ENCODE results near the gene H1-8. TPM values are rescaled to one million over a fixed set of nuclear protein-coding genes. Genes with fewer than 3 reads are reported as not detected.

The H1-8 gene
- total RNA-seq, 2 donors from 2014 or later: not detected

DNA sequence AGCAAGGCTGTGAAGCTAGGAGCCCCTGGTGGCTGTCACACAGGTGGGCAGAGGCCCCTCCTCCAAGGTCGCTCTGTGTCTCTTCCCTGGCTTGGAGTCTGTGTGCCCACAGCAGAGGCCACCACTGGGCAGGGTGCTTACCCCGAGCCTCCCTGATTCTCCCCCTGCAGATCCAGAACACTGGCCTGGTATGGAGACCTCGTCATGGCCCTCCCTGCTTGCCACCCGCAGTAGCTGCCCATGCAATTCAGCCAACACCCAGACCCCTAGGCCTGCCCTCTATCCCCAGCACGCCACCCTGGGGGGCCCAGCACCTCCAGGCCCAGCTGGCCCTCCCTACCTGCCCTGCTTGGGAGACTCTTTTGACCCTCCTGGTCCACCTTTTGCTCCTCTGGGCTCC is 20.0 kb upstream of the H1-8 start:
- Mint-ChIP-seq H3K36me3 (ENCODE audit: low read depth) (peaks cover 3% of the 10 kb centered on the region), H3K27ac (no peak overlapping the region), H3K27me3 (ENCODE audit: insufficient read depth) (no peaks in the 10 kb centered on the region), H3K9me3 (no peaks in the 10 kb centered on the region), H3K4me1 (peaks cover 15% of the 10 kb centered on the region), H3K4me3 (no peak overlapping the region)
- 84 to 90% methylated on average over 4 to 5 of the region's 5 CpGs for WGBS, 2 experiments (ENCODE audit: insufficient coverage in 1 of 2, insufficient read length in 1 of 2)
- H3K9ac ChIP-seq (ENCODE audit: extremely low read depth, low read length, poor library complexity, severe bottlenecking): no peak overlapping the region
- DNase-seq: no peak
- H3K36me3 ChIP-seq (ENCODE audit: control insufficient read depth, insufficient read depth, low read length): no peaks in the 10 kb centered on the region
- H3K27me3 ChIP-seq (ENCODE audit: control insufficient read depth, insufficient read depth, low read length, poor library complexity, severe bottlenecking): no peaks in the 10 kb centered on the region
- TF ChIP-seq, protein P1, sequence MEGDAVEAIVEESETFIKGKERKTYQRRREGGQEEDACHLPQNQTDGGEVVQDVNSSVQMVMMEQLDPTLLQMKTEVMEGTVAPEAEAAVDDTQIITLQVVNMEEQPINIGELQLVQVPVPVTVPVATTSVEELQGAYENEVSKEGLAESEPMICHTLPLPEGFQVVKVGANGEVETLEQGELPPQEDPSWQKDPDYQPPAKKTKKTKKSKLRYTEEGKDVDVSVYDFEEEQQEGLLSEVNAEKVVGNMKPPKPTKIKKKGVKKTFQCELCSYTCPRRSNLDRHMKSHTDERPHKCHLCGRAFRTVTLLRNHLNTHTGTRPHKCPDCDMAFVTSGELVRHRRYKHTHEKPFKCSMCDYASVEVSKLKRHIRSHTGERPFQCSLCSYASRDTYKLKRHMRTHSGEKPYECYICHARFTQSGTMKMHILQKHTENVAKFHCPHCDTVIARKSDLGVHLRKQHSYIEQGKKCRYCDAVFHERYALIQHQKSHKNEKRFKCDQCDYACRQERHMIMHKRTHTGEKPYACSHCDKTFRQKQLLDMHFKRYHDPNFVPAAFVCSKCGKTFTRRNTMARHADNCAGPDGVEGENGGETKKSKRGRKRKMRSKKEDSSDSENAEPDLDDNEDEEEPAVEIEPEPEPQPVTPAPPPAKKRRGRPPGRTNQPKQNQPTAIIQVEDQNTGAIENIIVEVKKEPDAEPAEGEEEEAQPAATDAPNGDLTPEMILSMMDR (conservative IDR thresholded peaks at IDR 0.05): no peak
- no peak overlapping the region for H3K4me3 ChIP-seq (ENCODE audit: low read length)
- H3K9me3 ChIP-seq (ENCODE audit: control insufficient read depth, low read length): no peaks in the 10 kb centered on the region
- H3K27ac ChIP-seq (ENCODE audit: low read depth, low read length): no peak overlapping the region
- H3K4me1 ChIP-seq (ENCODE audit: control insufficient read depth, insufficient read depth, low read length): no peaks in the 10 kb centered on the region

DNA sequence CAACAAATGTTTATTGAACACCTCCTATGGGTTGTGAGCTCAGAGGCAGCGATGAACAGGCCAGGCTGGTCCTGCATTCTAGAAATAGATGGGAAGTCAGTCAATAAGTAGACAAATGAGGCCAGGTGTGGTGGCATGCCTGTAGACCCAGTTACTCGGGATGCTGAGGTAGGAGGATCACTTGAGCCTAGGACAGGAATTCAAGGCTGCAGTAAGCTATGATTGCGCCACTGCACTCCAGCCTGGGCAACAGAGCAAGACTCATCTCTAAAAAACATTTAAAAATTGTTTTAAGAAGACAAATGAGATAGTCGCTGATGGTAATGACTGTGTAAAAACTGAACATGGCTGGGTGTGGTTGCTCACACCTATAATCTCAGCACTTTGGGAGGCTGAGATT is 18.9 kb upstream of the H1-8 start:
- no peaks in the 10 kb centered on the region for H3K4me1 ChIP-seq (ENCODE audit: control insufficient read depth, insufficient read depth, low read length)
- Mint-ChIP-seq H3K4me1 (peaks cover 15% of the 10 kb centered on the region), H3K27ac (no peak overlapping the region), H3K4me3 (no peak overlapping the region), H3K9me3 (no peaks in the 10 kb centered on the region), H3K27me3 (ENCODE audit: insufficient read depth) (no peaks in the 10 kb centered on the region), H3K36me3 (ENCODE audit: low read depth) (no peaks in the 10 kb centered on the region)
- no peaks in the 10 kb centered on the region for H3K27me3 ChIP-seq (ENCODE audit: control insufficient read depth, insufficient read depth, low read length, poor library complexity, severe bottlenecking)
- no peak overlapping the region for H3K27ac ChIP-seq (ENCODE audit: low read depth, low read length)
- H3K9me3 ChIP-seq (ENCODE audit: control insufficient read depth, low read length): no peaks in the 10 kb centered on the region
- no peaks in the 10 kb centered on the region for H3K36me3 ChIP-seq (ENCODE audit: control insufficient read depth, insufficient read depth, low read length)
- TF ChIP-seq, protein P1 (conservative IDR thresholded peaks at IDR 0.05): no peak
- DNase-seq: no peak
- WGBS, 2 experiments (ENCODE audit: insufficient coverage in 1 of 2, insufficient read length in 1 of 2): 84 to 97% methylated on average over 4 of the region's 4 CpGs
- H3K4me3 ChIP-seq (ENCODE audit: low read length): no peak overlapping the region
- no peak overlapping the region for H3K9ac ChIP-seq (ENCODE audit: extremely low read depth, low read length, poor library complexity, severe bottlenecking)

DNA sequence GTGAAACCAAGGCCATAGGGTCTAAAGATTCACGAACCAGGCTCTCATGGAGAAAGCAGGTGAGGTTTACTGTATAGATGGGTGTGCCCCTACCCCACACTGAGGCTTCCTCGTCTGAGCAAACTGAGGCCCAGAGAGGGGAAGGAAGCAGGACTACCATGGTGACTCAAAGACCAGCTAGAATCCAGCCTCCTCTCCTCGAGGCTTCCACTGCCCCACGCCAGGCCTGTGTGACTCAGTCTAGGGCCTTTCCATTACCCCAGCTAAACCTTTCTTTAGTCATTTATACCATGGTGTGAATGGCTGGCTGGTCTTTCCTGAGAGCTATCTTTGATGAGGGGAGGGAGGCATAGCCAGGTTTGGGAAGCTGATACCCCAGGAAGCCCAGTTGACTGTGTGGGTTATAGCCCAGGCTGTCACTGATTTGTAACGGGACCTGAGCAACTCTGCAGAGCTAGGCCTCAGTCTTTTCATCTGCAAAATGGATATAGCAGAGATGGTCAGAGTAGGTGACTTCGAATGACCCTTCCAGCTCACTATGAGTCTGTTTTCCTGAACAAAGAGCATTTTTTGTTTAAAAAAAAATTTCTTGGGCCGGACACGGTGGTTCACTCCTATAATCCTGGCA is 17.5 kb upstream of the H1-8 start:
- H3K36me3 Mint-ChIP-seq (ENCODE audit: low read depth): no peaks in the 10 kb centered on the region
- no peak overlapping the region for H3K27ac Mint-ChIP-seq
- no peak overlapping the region for H3K4me3 ChIP-seq (ENCODE audit: low read length)
- H3K9me3 Mint-ChIP-seq: no peaks in the 10 kb centered on the region
- H3K9me3 ChIP-seq (ENCODE audit: control insufficient read depth, low read length): no peaks in the 10 kb centered on the region
- no peaks in the 10 kb centered on the region for H3K36me3 ChIP-seq (ENCODE audit: control insufficient read depth, insufficient read depth, low read length)
- no peak overlapping the region for H3K4me3 Mint-ChIP-seq
- no peaks in the 10 kb centered on the region for H3K27me3 Mint-ChIP-seq (ENCODE audit: insufficient read depth)
- H3K4me1 Mint-ChIP-seq: peaks cover 25% of the 10 kb centered on the region
- WGBS, 2 experiments (ENCODE audit: insufficient coverage in 1 of 2, insufficient read length in 1 of 2): 92 to 97% methylated on average over 5 to 8 of the region's 8 CpGs
- DNase-seq: no peak
- TF ChIP-seq, protein P1 (conservative IDR thresholded peaks at IDR 0.05): no peak
- H3K27me3 ChIP-seq (ENCODE audit: control insufficient read depth, insufficient read depth, low read length, poor library complexity, severe bottlenecking): no peaks in the 10 kb centered on the region
- H3K9ac ChIP-seq (ENCODE audit: extremely low read depth, low read length, poor library complexity, severe bottlenecking): no peak overlapping the region
- no peak overlapping the region for H3K27ac ChIP-seq (ENCODE audit: low read depth, low read length)
- peaks cover 9% of the 10 kb centered on the region for H3K4me1 ChIP-seq (ENCODE audit: control insufficient read depth, insufficient read depth, low read length)

All from endodermal cell (in vitro differentiated cells).